GM18505 (cell line): Measurements from ENCODE around the gene MACO1.

Source experiments
- ATAC-seq: cut with Tn5 transposase; IDR thresholded peaks from one replicate; pipeline ENCODE4 v1.9.1; 2021; ENCODE audit not compliant: unreplicated experiment
- POLR2A ChIP-seq: IDR thresholded peaks from 4 replicates; pipeline ENCODE4 v1.6.1; 2011; ENCODE audit warnings: borderline replicate concordance; ENCODE audit not compliant: insufficient read depth, insufficient read length; ENCODE audit errors: extremely low read depth

Gene MACO1

DNA sequence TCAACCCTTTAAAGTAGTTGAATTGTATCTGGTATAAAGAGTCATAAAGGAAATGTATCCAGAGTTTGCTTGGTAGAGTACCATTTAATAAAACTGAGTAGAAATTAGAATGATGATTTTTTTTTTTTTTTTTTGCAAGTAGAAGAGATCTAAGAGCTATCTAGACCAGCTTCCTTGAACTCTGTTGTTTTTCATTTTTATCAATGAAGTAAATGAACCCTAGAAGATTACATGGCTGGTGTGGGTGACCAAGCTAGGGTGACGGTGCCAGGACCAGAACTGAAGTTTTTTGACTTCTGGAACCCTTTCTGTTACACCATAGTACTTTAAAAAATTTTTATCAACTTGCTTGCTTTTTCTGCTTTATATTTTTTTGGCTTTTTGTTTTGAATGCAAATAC lies 36.9 kb downstream of the MACO1 start:
- ATAC-seq, result no peak
- no peak for TF ChIP-seq POLR2A

- no peak for TF ChIP-seq POLR2A
- no peak for ATAC-seq
Measured at GRCh38 chr1:25468033-25468432, 37.3 kb downstream of the MACO1 start.

- TF ChIP-seq POLR2A, result no peak
- no peak for ATAC-seq
Measured at GRCh38 chr1:25469177-25469576, 38.5 kb downstream of the MACO1 start.

- no peak for ATAC-seq
- no peak for TF ChIP-seq POLR2A
Measured at GRCh38 chr1:25472471-25472870, 41.8 kb downstream of the MACO1 start.

DNA sequence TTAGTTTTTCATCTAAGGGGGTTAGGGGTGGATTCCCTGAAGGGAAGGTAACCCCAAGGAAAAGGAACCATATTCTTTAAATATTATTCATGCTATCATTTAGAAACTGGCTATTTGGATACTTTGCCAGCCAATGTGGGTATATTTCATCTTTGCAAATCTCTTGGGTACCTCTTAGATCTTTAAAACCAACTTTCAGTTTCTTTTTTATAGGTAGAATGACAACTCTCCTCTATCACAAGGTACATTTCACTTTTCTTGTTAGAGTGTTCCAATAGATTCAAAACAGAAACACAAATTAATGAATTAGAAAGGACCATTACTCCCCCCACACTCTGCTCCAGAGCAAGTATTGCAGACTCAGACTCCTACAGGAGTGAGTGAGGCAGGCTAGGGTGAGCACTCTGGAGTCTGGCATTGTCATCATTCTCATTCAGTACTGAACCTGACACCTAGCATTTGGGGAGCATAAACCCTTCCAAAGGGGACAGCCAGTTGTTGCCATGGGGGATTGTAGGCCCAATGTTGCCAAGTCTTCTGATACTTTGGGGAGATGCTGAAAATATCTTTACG lies 43.0 kb downstream of the MACO1 start:
- ATAC-seq, result no peak
- no peak for TF ChIP-seq POLR2A

DNA sequence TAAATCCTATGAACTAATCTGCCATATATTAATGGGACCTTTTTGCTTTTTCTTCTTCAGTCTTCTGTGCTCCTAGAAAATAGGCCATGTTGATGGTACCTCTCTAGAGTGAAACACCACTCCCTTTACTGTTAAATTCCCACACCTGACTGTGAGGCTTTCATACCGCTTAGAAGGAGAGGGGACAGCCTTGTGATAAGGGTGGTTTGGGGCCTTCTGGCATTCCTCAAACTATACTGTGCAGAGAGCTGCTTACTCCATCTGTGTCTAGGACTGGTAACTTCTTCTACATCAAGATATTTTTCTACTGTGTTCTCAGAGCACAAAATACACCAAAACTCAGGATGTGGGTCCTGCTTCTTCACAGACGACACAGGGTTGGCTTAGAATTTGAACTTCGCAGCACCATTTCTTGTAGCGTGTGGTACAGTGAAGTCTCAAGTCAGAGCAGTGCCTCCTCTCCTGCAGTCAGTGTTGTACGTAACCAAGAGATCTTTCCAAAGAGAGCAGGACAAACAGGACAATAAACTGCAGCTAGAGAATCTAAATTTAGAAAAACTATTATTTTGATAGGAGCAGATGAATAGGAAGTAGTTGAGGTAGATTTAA lies 43.8 kb downstream of the MACO1 start:
- no peak for TF ChIP-seq POLR2A
- no peak for ATAC-seq

DNA sequence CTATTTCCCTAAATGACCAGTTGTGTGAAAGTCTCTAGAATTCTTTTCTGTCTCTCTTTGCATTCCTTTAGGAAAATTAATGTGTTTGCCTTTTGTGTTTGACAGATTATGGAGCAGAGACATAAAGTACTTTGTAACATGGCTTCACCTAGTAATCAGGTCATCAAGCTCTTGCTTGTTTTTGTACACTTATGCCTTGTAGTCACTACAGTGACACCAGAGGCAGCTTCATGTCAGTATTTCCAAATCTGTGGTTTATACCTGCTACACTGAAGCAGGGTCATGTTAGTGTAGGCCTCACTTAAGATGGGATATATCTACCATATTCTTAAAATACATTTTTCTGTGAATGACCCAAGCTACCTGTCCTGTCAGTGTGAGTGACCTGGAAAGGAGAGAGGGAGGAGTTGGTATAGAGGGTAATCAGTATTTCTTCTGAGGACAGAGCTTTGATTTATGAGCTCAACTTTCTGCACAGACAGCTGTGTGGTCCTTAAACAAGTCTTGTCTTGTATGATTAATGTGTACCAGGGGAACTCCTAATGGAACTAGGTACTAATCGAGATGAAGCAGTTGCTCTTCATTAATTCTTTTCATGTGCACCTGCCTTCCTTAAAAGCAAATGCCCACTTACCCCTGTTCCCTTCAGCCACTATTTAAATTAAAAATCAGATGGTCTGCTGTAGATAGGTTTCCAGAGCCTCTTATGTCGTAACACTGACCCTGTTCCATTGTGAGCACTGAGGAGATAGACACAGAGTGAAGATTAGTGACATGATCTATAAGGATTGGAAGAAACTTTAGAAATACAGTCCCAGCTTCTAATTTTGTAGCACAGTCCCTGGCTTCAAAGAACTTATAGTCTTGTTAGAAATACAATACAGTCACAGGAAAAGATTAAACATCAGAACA lies 45.7 kb downstream of the MACO1 start:
- no peak for ATAC-seq
- no peak for TF ChIP-seq POLR2A

- no peak for TF ChIP-seq POLR2A
- ATAC-seq, result no peak
Measured at GRCh38 chr1:25477448-25478034, 46.8 kb downstream of the MACO1 start.

GRCh38 chr1:25478633-25479032 lies 47.9 kb downstream of the MACO1 start:
- no peak for TF ChIP-seq POLR2A
- ATAC-seq, result no peak

DNA sequence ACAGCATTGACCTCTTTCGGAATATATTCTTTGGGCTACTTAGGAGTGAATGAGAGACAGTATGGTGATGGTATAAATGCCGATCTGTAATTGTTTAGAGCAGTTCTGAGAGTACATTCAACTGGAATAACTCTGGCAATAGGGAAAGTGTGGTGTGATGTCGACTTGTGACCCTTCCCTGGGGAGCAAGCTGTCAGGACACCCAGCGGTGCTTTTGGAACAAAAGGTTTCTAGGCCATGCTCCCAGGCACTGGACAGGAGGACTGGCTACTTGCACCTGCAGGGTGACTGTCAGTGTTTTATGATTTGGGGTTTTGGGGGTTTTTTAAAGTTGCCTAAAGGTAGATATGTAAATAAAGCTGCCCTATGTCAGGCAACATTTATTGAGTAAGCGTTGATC lies 50.9 kb downstream of the MACO1 start:
- no peak for TF ChIP-seq POLR2A
- no peak for ATAC-seq

DNA sequence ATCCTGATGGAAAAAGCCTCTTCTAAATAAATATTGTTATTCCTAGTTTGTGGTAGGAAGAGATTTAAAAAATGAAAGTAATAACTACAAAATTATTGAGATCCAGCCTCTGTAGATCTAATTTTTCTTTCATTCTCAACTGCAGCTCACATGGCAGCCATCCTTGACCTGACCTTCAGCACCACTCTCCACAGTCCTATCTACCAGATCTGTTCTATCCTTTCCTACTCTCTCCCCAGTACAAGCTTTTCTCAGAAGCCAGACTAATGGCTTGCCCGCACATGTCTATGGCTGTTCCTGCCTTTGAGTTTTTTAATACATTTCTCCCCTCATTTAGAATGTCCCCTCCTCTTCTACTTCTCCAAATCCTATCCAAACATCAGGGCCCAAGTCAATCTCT lies 51.5 kb downstream of the MACO1 start:
- no peak for ATAC-seq

GRCh38 chr1:25484096-25484495 lies 53.4 kb downstream of the MACO1 start:
- no peak for ATAC-seq
- TF ChIP-seq POLR2A, result no peak

More for the DNA sequence above, 51.5 kb downstream of the MACO1 start:
- TF ChIP-seq POLR2A, result no peak

DNA sequence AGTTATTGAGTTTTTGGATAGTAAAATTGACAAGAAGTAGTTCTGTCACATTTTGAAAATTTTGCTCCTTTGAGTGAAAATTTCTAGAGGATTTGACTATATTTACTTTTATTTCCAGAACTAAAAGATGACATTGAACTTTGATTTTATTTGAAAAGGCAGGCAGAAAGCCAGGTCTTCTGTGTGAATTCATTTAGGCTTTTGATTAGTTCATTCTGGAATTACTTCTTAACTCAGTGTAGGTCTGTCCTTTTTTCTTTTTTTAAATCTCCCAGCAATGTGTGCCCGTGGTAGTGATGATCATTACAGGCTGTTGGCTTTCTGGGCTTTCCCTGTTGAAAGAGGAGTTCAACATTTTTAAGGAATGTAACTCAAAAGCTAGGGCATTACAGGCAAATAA lies 53.8 kb downstream of the MACO1 start:
- ATAC-seq, result no peak
- TF ChIP-seq POLR2A, result no peak
